HG02642 (cell line): Measurements from ENCODE around the gene IQSEC1.

ENCODE experiments used
- ATAC-seq: cut with Tn5 transposase; IDR thresholded peaks from one replicate; pipeline ENCODE4 v1.9.1; 2021; ENCODE audit warnings: mild to moderate bottlenecking; ENCODE audit not compliant: unreplicated experiment, poor library complexity

IQSEC1 gene

DNA sequence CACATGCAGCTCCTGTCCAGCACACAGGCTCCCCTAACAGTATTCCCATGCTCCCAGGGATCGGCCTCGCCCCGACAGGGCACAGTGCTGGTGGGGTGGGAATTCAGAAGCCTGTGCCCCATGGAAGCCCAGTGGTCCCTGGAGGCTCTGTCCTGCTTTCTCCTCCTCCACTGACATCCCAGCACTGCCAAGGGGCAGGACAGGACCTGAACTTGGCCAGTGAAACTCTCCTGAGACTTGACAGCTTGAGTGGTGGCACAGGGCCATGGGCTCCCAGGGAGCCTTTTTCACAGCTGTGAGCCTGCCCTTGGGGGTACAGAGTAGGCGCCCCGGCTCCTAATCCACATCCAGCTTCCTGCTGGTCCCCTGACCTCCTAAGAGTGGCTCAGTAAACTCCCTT is 38.4 kb downstream of the IQSEC1 start:
- ATAC-seq = no peak

DNA sequence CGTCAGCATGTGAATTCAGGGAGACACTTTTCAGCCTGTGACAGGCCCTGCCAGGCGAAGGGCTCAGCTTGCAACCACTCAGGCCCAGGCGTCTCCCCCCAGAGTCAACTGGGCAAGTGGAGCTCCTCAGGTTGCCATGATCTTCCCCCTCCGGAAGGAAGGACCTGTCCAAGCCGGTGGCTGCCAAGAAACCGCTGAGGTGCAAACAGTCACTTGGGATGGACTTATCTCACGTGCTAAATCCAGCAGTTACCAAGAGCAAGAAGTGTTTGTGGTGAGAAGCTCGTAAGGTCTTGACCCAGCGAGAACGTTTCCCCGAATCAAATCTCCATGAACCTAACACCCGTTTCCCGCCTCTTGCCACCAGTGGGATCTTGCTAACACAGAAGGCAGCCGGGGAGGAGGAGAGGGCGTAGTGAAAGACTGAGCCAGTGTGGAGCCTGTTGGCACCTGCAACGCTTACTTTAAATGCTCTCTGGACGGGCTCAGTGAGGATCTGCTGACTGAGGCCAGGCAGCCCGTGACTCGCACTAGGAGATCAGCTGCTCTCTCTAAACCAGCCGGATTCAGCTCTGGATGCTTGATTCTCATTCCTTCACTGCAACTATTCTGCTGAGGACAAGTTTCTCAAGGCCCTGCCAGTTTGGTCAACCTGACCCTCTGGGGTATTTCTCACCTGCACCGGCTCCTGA is 39.0 kb downstream of the IQSEC1 start:
- ATAC-seq = no peak

DNA sequence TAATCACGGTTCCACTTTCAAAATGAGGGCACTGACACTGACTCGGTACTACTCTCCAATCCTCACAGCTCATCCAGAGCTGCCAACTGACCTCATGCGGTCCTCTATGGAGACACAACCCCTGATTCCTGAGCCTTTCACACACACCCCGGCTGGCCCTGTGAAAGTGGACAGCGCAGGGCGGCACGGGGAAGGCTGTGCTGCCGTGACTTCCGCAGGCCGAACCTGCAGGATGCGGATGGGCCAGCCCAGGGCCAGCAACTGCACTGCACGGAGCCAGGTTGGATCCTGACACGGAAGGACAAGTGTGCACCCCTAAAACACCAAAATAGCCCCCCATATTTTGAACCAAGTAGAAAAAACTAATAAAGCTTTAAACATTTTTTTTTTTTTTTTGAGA is 41.0 kb downstream of the IQSEC1 start:
- no peak for ATAC-seq

DNA sequence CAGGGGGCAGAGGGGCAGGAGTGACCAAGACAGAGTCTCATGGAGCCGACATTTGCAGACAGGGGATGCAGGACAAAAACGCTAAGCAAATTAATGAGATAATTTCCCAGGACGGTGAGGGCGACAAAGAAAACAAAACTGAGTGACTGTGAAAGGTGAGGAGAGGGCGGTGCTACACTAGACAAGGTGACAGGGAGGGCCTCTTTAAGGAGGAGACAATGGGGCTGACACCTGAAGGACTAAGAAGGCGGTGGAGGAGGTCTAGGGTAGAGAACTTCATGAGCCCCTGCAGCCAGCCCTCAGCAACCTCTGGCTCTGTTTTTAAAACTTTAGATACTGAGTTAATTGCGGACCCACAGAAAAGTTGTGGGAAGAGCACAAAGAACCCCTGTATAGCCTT is 41.6 kb downstream of the IQSEC1 start:
- ATAC-seq = no peak

DNA sequence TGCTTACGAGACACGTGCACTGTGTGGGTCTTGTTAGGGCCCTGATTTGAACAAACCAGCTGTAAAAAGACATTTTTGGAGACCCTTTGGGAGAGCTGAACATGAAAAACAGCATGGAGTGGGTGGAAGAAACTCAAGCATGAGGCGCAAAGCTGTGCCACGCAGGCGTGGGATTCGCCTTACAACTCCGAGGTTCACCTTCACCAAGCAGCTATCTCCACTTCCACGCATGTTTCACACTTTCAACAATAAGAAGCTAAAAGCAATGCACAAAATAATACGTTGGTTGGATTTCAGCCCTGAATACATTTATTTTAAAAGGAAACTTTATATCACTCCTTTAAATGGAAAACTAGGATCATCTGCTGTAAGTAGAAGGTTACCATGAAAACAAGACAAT is 42.5 kb downstream of the IQSEC1 start:
- ATAC-seq = no peak

DNA sequence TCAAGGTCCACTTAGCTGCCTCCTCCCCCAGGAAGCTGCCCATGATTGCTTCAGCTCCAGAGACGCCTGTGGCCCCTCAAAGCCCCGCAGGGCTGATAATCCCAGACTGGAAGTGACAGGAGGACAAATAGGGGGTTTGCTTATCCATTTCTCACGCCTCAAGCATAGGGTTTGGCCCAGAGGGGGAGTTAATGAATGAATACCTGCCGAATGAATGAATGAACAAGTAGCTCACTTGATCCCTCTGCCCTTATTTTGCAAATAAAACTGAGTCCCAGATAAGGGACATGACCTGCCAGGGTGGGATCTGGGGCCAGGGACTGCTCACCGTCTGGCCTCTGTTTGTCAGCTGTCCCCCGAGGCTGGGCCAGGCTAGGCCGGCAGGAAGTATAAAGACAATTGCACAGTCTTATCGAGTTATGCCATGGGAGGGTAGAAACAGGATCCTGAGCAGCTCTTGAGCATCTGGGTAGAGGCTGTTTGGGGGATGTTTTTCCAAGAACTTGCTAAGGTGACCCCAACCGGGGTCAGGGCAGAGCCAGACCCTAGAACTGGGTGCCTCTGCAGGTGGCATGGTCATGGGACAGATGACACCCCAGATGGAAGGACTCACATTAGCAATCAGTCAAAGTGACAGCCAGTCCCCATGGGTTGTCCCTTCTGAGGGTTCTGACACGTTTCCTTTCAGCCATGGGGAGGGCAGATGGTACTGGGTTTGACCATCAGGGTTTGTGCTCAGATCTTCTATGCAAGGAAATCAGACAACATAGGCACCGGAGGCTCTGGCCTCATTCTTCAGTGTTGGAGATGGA is 45.0 kb downstream of the IQSEC1 start:
- ATAC-seq = no peak

DNA sequence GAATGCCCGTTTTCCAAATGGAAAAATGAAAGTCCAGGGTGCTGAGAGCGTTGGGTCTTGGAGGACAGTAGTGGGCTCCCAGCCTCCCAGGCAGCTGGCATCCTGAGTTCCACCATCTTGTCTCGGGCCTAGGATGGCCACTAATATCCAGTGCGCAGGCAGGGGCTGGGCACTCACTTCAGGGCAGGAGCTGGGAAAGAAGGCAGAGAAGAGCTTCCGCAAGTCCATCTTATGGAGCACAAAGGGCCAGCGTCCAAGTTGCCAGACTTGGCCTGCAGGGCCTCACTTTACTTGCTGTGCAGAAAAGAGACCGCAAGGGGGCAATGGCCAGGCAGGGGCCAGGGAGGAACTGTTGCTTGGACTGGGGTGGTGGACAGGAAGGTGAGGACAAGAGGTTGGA is 46.1 kb downstream of the IQSEC1 start:
- ATAC-seq = no peak

DNA sequence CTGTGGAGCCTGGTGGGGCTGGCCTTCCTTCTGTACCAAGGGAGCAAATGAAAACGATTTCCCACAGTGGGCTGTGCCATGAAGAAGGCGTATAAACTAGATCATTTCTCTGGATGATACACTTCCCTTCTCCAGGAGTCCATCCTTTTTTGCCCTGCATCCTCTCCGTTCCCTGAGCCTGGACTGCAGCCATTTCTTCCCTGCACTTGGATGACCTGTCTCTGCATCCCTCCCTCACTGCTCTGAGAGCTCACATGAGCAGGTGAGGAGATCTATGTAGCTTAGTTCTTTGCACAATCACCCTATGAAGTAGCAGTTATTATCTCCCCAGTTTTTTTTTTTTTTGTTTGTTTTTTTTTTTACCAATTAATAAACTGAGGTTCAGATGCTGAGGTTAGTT is 46.7 kb downstream of the IQSEC1 start:
- ATAC-seq = no peak

DNA sequence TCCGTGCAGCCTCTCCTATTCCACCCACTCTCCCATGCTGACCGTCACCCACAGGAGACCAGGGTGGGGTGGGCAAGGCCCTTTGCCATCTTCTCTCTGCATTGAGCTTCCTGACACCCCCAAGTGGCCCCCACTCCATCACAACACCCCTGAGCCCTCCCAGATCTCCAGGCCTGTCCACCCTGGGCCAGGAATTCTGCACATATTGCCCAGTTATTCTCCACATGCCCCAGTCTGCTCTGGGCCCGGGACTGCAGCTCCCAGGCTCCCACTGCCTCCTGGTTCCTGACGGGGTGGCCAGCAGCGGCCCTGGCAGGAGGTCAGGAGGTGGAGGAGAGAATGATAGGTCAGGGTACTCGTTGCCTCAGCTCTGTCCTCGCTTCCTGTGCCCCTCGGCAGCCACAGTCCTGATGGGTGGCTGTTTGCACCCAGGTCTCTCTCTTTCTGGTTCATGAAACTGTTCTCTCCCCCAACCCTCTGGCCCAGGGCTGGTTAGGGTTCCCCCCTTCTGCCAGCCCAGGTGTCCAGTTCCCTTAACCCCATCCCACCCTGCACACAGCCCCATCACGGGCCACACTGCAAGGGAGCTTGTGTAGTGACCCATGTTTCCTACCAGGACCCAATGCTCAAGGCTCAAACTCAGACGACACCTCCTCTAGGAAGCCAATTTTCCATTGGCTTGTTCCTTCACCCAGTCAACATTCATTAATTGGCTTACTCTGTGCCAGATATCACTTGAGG is 47.3 kb downstream of the IQSEC1 start:
- no peak for ATAC-seq

DNA sequence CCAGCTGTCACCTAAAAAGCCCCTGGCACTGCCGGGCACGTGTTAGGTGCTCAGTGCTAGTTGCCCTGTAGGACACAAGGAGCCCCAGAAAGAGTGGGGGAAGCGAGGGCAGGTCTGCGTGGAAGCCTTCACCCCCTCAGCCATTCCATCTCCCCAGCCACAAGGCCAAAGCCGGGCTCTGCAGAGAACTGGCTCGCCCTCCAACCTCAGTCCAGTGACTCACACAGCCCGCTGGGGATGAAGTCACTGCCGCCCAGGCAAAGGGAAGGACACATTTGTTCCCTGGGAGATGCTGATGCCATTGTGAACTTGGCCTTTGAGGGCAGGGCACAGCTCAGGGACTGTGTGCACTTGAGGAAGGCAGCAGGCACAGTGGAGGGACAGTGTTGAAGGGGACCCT is 48.1 kb downstream of the IQSEC1 start:
- ATAC-seq = no peak

DNA sequence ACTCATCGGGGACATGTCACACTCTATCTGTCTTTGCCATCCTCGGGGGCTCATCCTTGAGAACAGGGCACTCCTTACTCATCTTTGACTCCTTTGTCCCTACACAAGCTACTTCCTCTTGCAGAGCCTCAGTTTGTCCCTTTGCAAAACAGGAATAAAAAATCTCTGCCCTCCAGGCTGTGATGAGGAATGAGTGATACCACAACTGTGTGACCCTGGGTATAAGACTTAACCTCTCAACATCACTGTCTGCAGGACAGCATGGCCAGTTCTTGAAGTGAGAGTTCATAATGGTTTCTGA is 48.5 kb downstream of the IQSEC1 start:
- ATAC-seq = no peak

DNA sequence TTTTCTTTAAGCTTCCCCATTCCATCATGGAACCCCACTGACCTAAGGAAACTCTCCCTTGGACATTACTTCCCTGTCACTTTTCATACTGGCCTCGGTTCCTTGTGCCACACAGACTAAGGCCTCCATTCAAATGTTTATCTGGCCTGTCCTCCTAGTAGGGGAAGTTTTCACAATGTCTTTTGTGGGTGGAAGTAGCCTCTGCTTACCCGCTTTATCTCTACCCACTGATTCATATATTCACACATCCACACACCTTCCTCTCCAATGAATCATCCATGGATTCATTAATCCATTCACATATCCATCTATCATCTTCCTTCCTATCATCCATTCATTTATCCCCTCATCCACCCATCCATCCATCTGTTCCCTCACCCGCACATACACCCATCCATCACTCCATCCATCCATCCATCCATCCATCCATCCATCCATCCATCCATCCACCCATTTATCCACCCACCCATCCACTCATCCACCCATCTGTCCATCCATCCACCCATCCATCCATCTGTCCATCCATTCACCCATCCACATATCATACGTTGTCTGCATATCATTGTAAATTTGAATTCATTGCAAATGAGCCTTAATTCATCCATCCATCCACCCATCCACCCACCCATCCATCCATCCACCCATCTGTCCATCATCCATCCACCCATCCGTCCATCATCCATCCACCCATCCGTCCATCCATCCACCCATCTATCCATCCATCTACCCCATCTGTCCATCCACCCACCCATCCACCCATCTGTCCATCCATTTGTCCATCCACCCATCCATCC is 49.1 kb downstream of the IQSEC1 start:
- no peak for ATAC-seq

DNA sequence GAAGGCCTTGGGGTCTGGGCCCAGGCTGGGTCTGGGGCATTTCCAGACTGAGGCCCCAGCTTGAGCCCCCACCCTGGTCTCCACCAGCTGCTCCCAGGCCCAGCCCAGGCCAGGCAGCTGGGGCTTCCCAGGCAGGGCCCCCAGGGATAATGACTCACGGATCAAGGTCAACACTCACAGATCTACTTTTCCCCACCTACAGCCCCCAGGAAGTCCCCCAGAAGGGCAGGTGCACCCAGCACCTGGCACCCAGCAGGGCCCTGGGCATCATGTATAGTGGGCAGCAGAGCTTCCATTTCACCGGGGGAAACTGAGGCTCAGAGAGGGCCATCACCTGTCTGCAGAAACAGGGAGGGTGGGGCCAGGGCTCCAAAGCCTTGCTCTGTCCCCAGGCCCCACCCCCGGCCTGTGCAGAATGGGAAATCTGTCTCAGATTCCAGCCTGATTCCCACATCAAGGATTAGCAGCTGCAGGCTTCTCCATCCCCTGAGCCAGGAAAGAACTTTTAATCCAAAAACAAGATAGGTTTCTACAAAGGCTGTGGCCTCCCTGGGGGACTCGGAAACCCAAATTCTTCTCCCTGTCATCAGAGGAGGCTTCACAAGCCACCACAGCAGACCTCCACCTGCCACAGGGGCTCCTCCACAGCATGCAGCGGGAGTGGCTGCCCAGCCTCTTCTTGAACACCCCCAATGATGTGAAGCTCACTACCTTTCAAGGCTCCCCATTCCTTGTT is 49.8 kb downstream of the IQSEC1 start:
- peak; percentile 28 for ATAC-seq

DNA sequence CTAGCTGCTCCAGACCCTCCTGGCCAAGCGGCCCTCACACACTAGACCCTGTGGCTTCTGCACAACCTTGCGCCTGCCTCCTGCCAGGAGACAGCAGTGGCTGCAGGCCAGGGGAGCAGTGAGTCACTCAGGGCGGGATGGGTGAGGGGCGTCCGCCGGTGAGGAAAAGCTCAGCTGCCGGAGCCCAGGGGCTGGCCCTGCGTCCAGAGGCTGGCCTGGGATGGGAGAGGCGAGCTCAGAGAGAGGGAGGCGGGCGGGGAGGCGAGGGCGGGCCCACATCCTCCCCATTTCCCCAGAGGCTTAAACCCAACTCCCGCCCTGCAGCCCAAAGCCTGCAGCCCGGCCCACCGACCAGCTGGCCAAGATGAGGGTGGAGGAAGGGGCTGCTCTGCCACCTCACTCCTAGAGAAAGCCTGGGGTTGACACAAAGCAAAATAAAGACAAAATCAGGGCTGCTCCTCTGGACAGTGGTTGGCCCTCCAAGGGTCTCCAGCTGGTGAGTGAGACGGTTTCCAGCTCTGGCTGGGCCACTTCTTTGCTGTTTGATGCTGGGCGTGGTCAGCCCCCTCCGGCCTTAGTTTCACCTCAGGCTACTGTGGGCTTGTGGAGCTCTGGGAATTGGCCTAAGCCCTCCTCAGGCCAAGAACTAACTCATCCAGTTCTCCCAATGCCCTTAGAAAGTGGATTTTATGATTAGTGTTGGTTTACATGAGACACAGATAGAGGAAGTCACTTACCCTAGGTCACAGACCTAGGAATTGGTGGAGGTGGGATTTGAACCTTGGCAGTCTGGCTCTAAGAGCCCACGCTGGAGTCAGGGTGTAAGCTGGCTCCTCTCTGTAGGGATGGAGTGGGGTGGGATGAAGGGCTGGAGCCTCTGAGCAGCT is 50.6 kb downstream of the IQSEC1 start:
- peak; percentile 53 for ATAC-seq

DNA sequence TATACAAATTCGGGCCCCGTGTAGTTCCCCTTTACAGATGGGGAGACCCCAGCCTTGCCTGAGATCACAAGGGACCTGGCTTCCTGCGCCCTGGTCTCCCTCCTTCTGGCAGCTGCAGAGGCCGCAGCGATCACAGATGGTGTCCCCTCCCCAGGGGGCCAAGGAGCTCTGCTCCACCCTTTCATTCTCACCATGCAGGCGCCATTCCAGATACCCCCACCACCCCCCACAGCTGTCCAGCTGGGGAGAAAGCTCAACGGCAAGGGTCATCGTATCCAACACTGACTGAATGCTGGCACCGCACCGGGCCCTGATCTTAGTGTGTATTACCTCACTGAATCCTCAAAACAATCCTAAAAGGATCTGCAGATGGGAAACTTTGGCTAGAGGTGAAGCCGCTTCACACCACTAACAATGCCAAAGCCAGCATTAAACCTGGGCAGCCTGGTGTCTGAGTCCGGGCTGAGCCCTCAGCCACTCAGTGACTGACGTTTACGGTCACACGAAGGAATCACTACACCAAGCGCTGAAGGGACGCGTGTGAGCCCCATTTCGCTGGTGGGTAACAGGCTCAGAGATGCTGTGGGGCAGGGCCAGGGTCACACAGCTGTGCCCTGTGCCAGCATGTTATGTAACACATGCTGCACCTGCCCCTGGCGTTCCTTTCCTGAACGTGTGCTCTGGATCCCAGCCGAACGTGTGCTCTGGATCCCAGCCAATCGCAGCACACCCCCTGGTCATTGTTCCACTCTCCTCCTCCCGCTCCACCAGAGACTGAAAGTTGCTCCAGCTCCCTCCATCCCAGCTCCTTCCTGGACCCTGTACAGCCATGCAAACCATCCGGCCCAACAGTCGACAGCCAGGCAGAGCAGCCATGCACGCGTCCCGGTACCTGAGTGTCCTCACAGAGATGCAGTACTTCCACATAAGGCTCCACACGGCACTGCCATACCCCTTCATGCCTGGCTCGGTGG is 51.8 kb downstream of the IQSEC1 start:
- no peak for ATAC-seq

DNA sequence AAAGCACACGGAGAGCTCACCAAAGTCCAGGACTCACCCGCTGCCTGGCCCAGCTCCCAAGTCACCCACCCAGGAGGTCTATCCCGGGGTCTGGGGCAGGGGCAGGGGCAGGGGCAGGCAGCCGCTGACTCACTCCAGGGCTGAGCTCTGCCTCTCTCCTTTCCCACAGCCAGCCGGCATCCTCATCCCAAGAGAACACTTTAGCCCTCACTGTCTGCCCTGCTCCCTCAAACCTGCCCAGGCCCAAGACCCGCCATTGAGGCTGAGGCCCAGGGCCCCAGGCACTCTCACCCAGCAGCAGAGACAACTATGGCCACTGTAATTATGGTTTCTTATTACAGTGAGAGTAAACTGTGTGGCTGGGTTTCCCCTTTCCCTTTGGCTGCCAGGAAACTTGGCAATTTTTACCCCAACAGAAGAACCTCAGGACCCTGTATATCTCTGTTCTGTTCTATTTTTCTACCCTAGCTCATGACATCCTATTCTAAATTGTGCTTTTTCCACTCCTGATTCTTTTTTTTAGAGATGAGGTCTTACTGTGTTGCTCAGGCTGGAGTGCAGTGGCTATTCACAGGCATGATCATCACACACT is 53.0 kb downstream of the IQSEC1 start:
- no peak for ATAC-seq

DNA sequence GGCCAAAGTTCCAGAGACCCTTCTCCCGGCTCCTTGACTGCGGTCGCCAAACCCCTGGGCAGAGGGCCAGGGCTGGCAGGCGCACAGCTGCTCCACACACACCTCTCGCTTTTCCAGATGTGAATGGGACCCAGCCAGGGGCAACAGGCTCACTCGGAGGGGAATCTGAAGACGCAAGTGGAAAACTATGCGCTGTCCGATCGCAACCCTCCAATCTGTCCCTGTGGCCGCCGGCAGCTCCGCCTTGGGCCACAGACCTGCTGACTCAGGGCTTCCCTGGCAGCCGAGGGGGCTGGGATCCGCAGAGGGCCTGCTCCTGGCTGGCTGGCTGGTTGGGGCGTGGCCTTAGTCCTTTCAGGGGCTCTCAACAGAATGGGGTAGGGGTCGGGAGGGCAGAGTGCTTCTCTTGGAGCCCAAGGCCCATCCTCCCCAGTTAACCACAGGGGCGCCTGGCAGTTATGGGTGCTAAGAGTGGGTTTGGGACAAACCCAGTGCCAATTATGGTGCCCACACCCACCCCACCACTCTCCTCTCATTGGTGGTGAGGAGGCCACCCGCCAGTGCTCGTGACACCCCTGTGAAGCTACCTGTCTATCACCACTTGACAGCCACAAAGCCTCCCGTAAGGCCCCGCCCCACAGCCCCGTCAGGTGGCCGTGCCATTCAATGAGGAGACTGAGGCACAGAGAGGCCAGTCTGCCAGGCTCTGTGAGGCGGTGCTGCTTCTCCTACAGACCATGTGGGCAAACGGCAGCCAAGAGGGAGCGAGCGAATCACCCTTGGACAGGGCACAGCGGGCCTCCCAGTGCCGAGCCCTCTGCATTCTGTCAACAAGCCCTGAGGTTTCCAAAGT is 53.8 kb downstream of the IQSEC1 start:
- ATAC-seq = no peak
